ENCODE measurements around the gene VTI1A.

GRCh38 chr10:112558476-112559142 is 111.6 kb downstream of the VTI1A start:
- TF ChIP-seq CTCF (IDR thresholded peaks at IDR 0.05; ENCODE audit: poor library complexity, severe bottlenecking) (no peak), POLR2AphosphoS5 (IDR thresholded peaks at IDR 0.05) (no peak), EP300 (conservative IDR thresholded peaks at IDR 0.05; ENCODE audit: poor library complexity, severe bottlenecking) (no peak)
